H1 (cell line): ENCODE results near the gene SORBS1. TPM values are rescaled to one million over a fixed set of nuclear protein-coding genes. Genes with fewer than 3 reads are reported as not detected.

ENCODE experiments used
- CTCF ChIA-PET: fragments of 300-600 bp; sonication (Branson Sonifier 250); formaldehyde crosslinking; loops from one replicate; lab custom pipeline; 2021; ENCODE audit not compliant: partially characterized antibody; lab: Charles Lee
- POLR2A ChIA-PET: fragments of 300-600 bp; sonication (Branson Sonifier 250); formaldehyde crosslinking; loops from one replicate; lab custom pipeline; 2021; ENCODE audit warnings: inconsistent platforms; ENCODE audit not compliant: partially characterized antibody; lab: Charles Lee
- DNase-seq, 2 experiments: peaks; one replicate each; pipeline versions ENCODE4 v3.0.0 to v3.0.0-alpha.2; 2010 to 2022; ENCODE audit warnings: low spot score in 2 of 2, low read depth in 1 of 2, mixed read lengths in 1 of 2
- FAIRE-seq: peaks from 2 replicates; lab custom pipeline; 2011; peaks lifted over from hg19 to GRCh38; lab: Jason Lieb, UNC
- H2AFZ ChIP-seq: 2 replicates; pipeline ENCODE4 v1.8.1; 2012; ENCODE audit warnings: low read length, inconsistent platforms
- H2AK5ac ChIP-seq: 2 replicates; pipeline ENCODE4 v1.6.1; 2013; ENCODE audit warnings: low read depth, low read length
- H2BK120ac ChIP-seq: replicated peaks from 2 replicates; pipeline ENCODE3; 2013; ENCODE audit warnings: low read depth, low read length, inconsistent platforms
- H2BK12ac ChIP-seq: 2 replicates; pipeline ENCODE4 v1.6.1; 2013; ENCODE audit warnings: low read depth, low read length
- H2BK15ac ChIP-seq: 2 replicates; pipeline ENCODE4 v1.6.1; 2013; ENCODE audit warnings: low read length
- H2BK20ac ChIP-seq: 2 replicates; pipeline ENCODE4 v1.6.1; 2013; ENCODE audit warnings: low read length
- H2BK5ac ChIP-seq: 2 replicates; pipeline ENCODE4 v1.6.1; 2013; ENCODE audit warnings: low read depth, low read length
- H3K14ac ChIP-seq: 2 replicates; pipeline ENCODE4 v1.6.1; 2013; ENCODE audit warnings: inconsistent platforms; ENCODE audit not compliant: insufficient read length
- H3K18ac ChIP-seq: 2 replicates; pipeline ENCODE4 v1.6.1; 2013; ENCODE audit warnings: low read length; ENCODE audit errors: extremely low read depth
- H3K23ac ChIP-seq: 2 replicates; pipeline ENCODE4 v1.6.1; 2013; ENCODE audit warnings: inconsistent platforms; ENCODE audit not compliant: insufficient read length
- H3K23me2 ChIP-seq: 2 replicates; pipeline ENCODE4 v1.6.1; 2013; ENCODE audit warnings: low read depth, low read length
- H3K27ac ChIP-seq: 2 replicates; pipeline ENCODE4 v1.6.1; 2011; ENCODE audit warnings: low read depth, low read length, inconsistent platforms
- H3K27me3 ChIP-seq, 4 experiments: replicated peaks in 1 of 4; 1 replicate in 1 of 4; 2 replicates in 3 of 4; pipeline versions ENCODE4 v1.6.1 to v1.8.1; 2011 to 2013; ENCODE audit warnings: low read length in 3 of 4, mild to moderate bottlenecking in 3 of 4, inconsistent platforms in 2 of 4, mixed read lengths in 2 of 4, moderate library complexity in 1 of 4; ENCODE audit not compliant: control insufficient read depth in 3 of 4, insufficient read depth in 3 of 4; ENCODE audit errors: extremely low read depth in 1 of 4
- H3K36me3 ChIP-seq, 4 experiments: 2 replicates each; pipeline versions ENCODE4 v1.6.1 to v1.8.1; 2011 to 2013; ENCODE audit warnings: mild to moderate bottlenecking in 4 of 4, low read length in 3 of 4, moderate library complexity in 2 of 4, control low read depth in 1 of 4, inconsistent platforms in 1 of 4; ENCODE audit not compliant: insufficient read depth in 4 of 4, control insufficient read depth in 2 of 4
- H3K4ac ChIP-seq: replicated peaks from 2 replicates; pipeline ENCODE3; 2013; ENCODE audit warnings: low read length, low read depth, mixed read lengths, inconsistent platforms; ENCODE audit not compliant: insufficient read length
- H3K4me1 ChIP-seq, 4 experiments: replicated peaks in 1 of 4; 1 replicate in 1 of 4; 2 replicates in 3 of 4; pipeline versions ENCODE4 v1.6.1 to v1.8.1; 2011 to 2013; ENCODE audit warnings: low read length in 3 of 4, inconsistent platforms in 2 of 4, mixed read lengths in 1 of 4; ENCODE audit not compliant: insufficient read depth in 4 of 4, control insufficient read depth in 3 of 4
- H3K4me2 ChIP-seq, 2 experiments: 2 replicates each; pipeline versions ENCODE4 v1.6.1 to v1.8.1; 2011 to 2013; ENCODE audit warnings: low read depth in 2 of 2, low read length in 2 of 2, control low read depth in 1 of 2, inconsistent platforms in 1 of 2, mild to moderate bottlenecking in 1 of 2; ENCODE audit not compliant: insufficient read depth in 1 of 2
- H3K4me3 ChIP-seq, 4 experiments: fragments of 200-600, 300-600 bp in 1 of 4; sonication (generic), shearing (Covaris generic), sonication (Bioruptor Twin) in 1 of 4; 2 replicates each; pipeline versions ENCODE4 v1.5.1 to v1.8.1; 2011 to 2016; ENCODE audit warnings: low read length in 4 of 4, low read depth in 3 of 4, control low read depth in 2 of 4, inconsistent platforms in 2 of 4, mild to moderate bottlenecking in 2 of 4, mixed read lengths in 1 of 4, moderate library complexity in 1 of 4; ENCODE audit not compliant: insufficient read depth in 2 of 4; ENCODE audit errors: extremely low read depth in 1 of 4
- H3K56ac ChIP-seq: replicated peaks from 2 replicates; pipeline ENCODE3; 2013; ENCODE audit warnings: low read depth, mild to moderate bottlenecking, mixed read lengths, low read length, inconsistent platforms; ENCODE audit not compliant: insufficient read length
- H3K79me1 ChIP-seq: 2 replicates; pipeline ENCODE4 v1.6.1; 2013; ENCODE audit warnings: low read depth, low read length, control low read depth
- H3K79me2 ChIP-seq, 2 experiments: 2 replicates each; pipeline versions ENCODE4 v1.6.1 to v1.8.1; 2012 to 2013; ENCODE audit warnings: low read length in 2 of 2, mild to moderate bottlenecking in 2 of 2, inconsistent platforms in 1 of 2; ENCODE audit not compliant: insufficient read depth in 2 of 2, control insufficient read depth in 1 of 2
- H3K9ac ChIP-seq, 4 experiments: replicated peaks in 1 of 4; 1 replicate in 1 of 4; 2 replicates in 3 of 4; pipeline versions ENCODE4 v1.6.1 to v1.8.1; 2011 to 2013; ENCODE audit warnings: low read depth in 3 of 4, low read length in 3 of 4, control low read depth in 2 of 4, mild to moderate bottlenecking in 2 of 4, moderate library complexity in 2 of 4, inconsistent platforms in 1 of 4; ENCODE audit errors: extremely low read depth in 1 of 4
- H3K9me3 ChIP-seq, 2 experiments: 2 replicates each; pipeline versions ENCODE4 v1.6.1 to v1.8.1; 2012 to 2013; ENCODE audit warnings: mild to moderate bottlenecking in 2 of 2, moderate library complexity in 2 of 2, control low read depth in 1 of 2, inconsistent platforms in 1 of 2, low read depth in 1 of 2, low read length in 1 of 2, mixed read lengths in 1 of 2; ENCODE audit not compliant: insufficient read depth in 2 of 2
- H4K20me1 ChIP-seq, 2 experiments: replicated peaks in 1 of 2; 2 replicates each; pipeline versions ENCODE3 to v1.8.1; 2011 to 2013; ENCODE audit warnings: inconsistent platforms in 2 of 2, low read length in 2 of 2, mild to moderate bottlenecking in 1 of 2; ENCODE audit not compliant: insufficient read depth in 2 of 2, control insufficient read depth in 1 of 2
- H4K5ac ChIP-seq: 2 replicates; pipeline ENCODE4 v1.6.1; 2013; ENCODE audit warnings: low read length, low read depth, mixed read lengths, inconsistent platforms; ENCODE audit not compliant: insufficient read length
- H4K8ac ChIP-seq: 2 replicates; pipeline ENCODE4 v1.8.0; 2013; ENCODE audit warnings: mild to moderate bottlenecking, moderate library complexity, low read length, inconsistent platforms; ENCODE audit not compliant: insufficient read depth; ENCODE audit errors: extremely low read depth
- H4K91ac ChIP-seq: replicated peaks from 2 replicates; pipeline ENCODE3; 2013; ENCODE audit warnings: low read length, mixed read lengths, inconsistent platforms; ENCODE audit not compliant: insufficient read length
- KDM5A ChIP-seq: fragments of 200-600 bp; IDR thresholded peaks from 2 replicates; pipeline ENCODE4 v1.7.1; 2012; ENCODE audit warnings: mild to moderate bottlenecking, low read length, inconsistent platforms, mixed read lengths
- SAP30 ChIP-seq: fragments of 300-600 bp; sonication (generic); IDR thresholded peaks from 2 replicates; pipeline ENCODE4 v1.7.1; 2012; ENCODE audit warnings: low read length, moderate library complexity, mild to moderate bottlenecking, inconsistent platforms; ENCODE audit not compliant: insufficient read depth, insufficient replicate concordance
- TBP ChIP-seq: IDR thresholded peaks from 2 replicates; pipeline ENCODE4 v1.6.1; 2011; ENCODE audit warnings: low read depth, low read length, improper control_type of control experiment
- TCF12 ChIP-seq: IDR thresholded peaks from 2 replicates; pipeline ENCODE4 v1.6.1; 2011; ENCODE audit warnings: low read depth, mild to moderate bottlenecking, low read length
- TEAD4 ChIP-seq: IDR thresholded peaks from 2 replicates; pipeline ENCODE4 v1.6.1; 2012; ENCODE audit warnings: low read depth, low read length, inconsistent platforms, mixed read lengths
- WGBS, 2 experiments: shearing (Covaris generic) in 1 of 2; methylation state at CpG; one replicate each; pipeline versions ENCODE4 v1.1.6 to v1.1.7; 2013 to 2015; ENCODE audit warnings: low lambda C conversion rate in 2 of 2, mixed read lengths in 2 of 2, inconsistent platforms in 1 of 2, low coverage in 1 of 2, missing lambda C conversion rate in 1 of 2; ENCODE audit not compliant: insufficient replicate concordance in 2 of 2, insufficient coverage in 1 of 2, insufficient read length in 1 of 2; ENCODE audit errors: extremely low coverage in 1 of 2, missing lambda C conversion rate in 1 of 2; 5-methylcytosine and 5-hydroxymethylcytosine counted together
- polyA plus RNA-seq, 7 experiments: library from polyadenylated mRNA; depleted of rRNA in 3 of 7; stranded (reverse) in 5 of 7; unstranded in 2 of 7; fragments of >200 nt in 5 of 7; fragments of 200-250 nt in 2 of 7; gene quantifications; 1 replicate in 5 of 7; 2 replicates in 1 of 7; 4 replicates in 1 of 7; pipeline versions ENCODE4 v1.2.1 to v1.2.3, GENCODE V29; 2011 to 2013; ENCODE audit warnings: missing spikeins in 2 of 7, mixed read lengths in 2 of 7
- total RNA-seq: library from RNA; stranded (reverse); fragmentation: NEBNext Ultra II Directional; extraction: Animal tissue kit (Norgen Biotek cat#: 25700); gene quantifications from 2 replicates; pipeline ENCODE4 v1.2.1, GENCODE V29; 2021
- TF ChIP-seq, protein P1 (sequence below), 3 experiments: IDR thresholded peaks; 1 replicate in 2 of 3; 2 replicates in 1 of 3; pipeline versions ENCODE4 v1.5.1 to v1.6.1; 2011; ENCODE audit warnings: low read length in 3 of 3, mild to moderate bottlenecking in 3 of 3, inconsistent platforms in 2 of 3, low read depth in 1 of 3, moderate library complexity in 1 of 3; ENCODE audit not compliant: insufficient read depth in 1 of 3; ENCODE audit errors: control extremely low read depth in 1 of 3

Gene SORBS1
- total and polyA plus RNA-seq, 2 of the 8 experiments (the other 6 are each of a cell fraction or from before 2014, with no cell fraction given): 16.0 to 35.0 TPM

DNA sequence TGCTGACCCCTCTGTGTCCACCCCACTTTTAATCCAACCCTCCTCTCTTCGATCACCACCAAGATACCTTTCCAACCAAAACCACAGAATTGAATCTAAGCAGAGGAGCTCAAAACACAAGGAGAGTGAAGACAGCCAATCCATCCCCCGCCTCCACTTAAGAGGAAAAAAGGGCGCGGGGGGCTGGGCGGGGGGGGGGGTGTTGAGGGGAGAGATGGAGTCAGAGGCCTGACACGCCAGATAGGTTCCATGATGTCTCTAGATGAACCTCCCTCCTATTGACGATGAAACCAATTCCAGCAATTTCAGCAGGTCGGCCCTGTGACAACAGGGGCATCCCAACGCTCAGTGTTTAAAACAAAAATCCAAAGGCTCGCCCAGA is 1.3 kb downstream of the SORBS1 start:
- ChIA-PET CTCF (interaction anchor here (0.9 to 4.4 kb wide), 5 partner anchors 9 to 129 kb away, joined by 3 to 25 read pairs (median 4); no protein-coding TSS in a partner anchor), POLR2A (interaction anchor here (1.5 kb wide), 1 partner anchor 9 kb away, joined by 6 read pairs; no protein-coding TSS in a partner anchor)
- no peaks in the 10 kb centered on the region for H3K9me3 ChIP-seq
- peaks cover 0 to 44% of the 10 kb centered on the region in 2 experiments; a peak in 2 of 4 replicates for H3K79me2 ChIP-seq
- H3K4me3 ChIP-seq: peak overlapping the region; percentile 59 to 93 (median 78)
- TF ChIP-seq, protein P1, sequence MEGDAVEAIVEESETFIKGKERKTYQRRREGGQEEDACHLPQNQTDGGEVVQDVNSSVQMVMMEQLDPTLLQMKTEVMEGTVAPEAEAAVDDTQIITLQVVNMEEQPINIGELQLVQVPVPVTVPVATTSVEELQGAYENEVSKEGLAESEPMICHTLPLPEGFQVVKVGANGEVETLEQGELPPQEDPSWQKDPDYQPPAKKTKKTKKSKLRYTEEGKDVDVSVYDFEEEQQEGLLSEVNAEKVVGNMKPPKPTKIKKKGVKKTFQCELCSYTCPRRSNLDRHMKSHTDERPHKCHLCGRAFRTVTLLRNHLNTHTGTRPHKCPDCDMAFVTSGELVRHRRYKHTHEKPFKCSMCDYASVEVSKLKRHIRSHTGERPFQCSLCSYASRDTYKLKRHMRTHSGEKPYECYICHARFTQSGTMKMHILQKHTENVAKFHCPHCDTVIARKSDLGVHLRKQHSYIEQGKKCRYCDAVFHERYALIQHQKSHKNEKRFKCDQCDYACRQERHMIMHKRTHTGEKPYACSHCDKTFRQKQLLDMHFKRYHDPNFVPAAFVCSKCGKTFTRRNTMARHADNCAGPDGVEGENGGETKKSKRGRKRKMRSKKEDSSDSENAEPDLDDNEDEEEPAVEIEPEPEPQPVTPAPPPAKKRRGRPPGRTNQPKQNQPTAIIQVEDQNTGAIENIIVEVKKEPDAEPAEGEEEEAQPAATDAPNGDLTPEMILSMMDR (IDR thresholded peaks at IDR 0.05; ENCODE audit: control extremely low read depth in 1 of 3, insufficient read depth in 1 of 3, low read depth in 1 of 3, low read length in 3 of 3): no peak
- TF ChIP-seq TEAD4 (no peak), KDM5A (no peak), TCF12 (no peak), SAP30 (peak; percentile 11), TBP (no peak)
- DNase-seq (no peak), FAIRE-seq (no peak)
- no peak overlapping the region for H2BK20ac ChIP-seq
- no peaks in the 10 kb centered on the region for H3K36me3 ChIP-seq
- H4K5ac ChIP-seq: no peak overlapping the region
- no peak overlapping the region for H3K27ac ChIP-seq
- peaks cover 14% of the 10 kb centered on the region for H3K23me2 ChIP-seq
- peaks cover 9 to 32% (median 20%) of the 10 kb centered on the region in 4 experiments for H3K4me1 ChIP-seq
- H3K4me2 ChIP-seq: peak overlapping the region; percentile 99
- H3K18ac ChIP-seq: no peak overlapping the region
- H4K91ac ChIP-seq: no peak overlapping the region
- no peak overlapping the region for H2BK5ac ChIP-seq
- H4K8ac ChIP-seq: no peak overlapping the region
- no peak overlapping the region; the same call in 1 of the 2 replicates for H2AK5ac ChIP-seq
- no peak overlapping the region for H3K4ac ChIP-seq
- H3K23ac ChIP-seq: no peak overlapping the region
- no peak overlapping the region; a peak in 2 of 7 replicates for H3K9ac ChIP-seq
- H3K79me1 ChIP-seq: peaks cover 6% of the 10 kb centered on the region; the same call in 1 of the 2 replicates
- no peak overlapping the region for H3K56ac ChIP-seq
- H2BK12ac ChIP-seq: 0 out of 2 replicates have a peak overlapping the region, but pooled peaks have one; percentile 90
- no peak overlapping the region; the same call in 1 of the 2 replicates for H2BK15ac ChIP-seq
- H3K27me3 ChIP-seq: no peaks in the 10 kb centered on the region; a peak in 3 of 7 replicates
- no peak overlapping the region for H2AFZ ChIP-seq
- no peak overlapping the region for H2BK120ac ChIP-seq
- WGBS, 2 experiments: 13% methylated on average over 6 of the region's 10 CpGs; no CpG with 5 or more reads in 1 of the 2 experiments
- peaks cover 7 to 11% of the 10 kb centered on the region in 2 experiments for H4K20me1 ChIP-seq
- no peak overlapping the region for H3K14ac ChIP-seq
